Astrocyte of the spinal cord (primary cell): ENCODE measurements around the gene MCF2L2.
A peak's percentile ranks its signal among the peaks of the same experiment; 100 is the strongest.
"Not testable (repeated sequence)": the region's sequence is repeated elsewhere in the genome, so short reads cannot be mapped to it uniquely, and the experiment has no call there.

ENCODE experiments used
- DNase-seq: peaks from one replicate; pipeline ENCODE4 v3.0.0; 2011; ENCODE audit warnings: low read depth, low spot score
- H3K4me3 ChIP-seq: 2 replicates; pipeline ENCODE4 v1.5.1; 2011; ENCODE audit warnings: low read depth, mild to moderate bottlenecking, low read length, moderate library complexity
- CTCF ChIP-seq: IDR thresholded peaks from 2 replicates; pipeline ENCODE4 v1.5.1; 2012; ENCODE audit warnings: low read depth, mild to moderate bottlenecking, low read length, inconsistent platforms
- in situ Hi-C: cut with HindIII; loops from 2 replicates; pipeline ENCODE4 v1.10.0; 2017; ENCODE audit warnings: low sequenced_read_pairs

The MCF2L2 gene

GRCh38 chr3:183428447-183429211, at the start of gene MCF2L2:
Gene MCF2L2 (minus strand): TSS chr3:183428619. CDS start chr3:183427977, 642 bp downstream.
- in situ Hi-C loops, result no loop called here
- no peak for DNase-seq
- TF ChIP-seq CTCF, result no peak
- peak within 1 kb of the TSS; percentile 57 for H3K4me3 ChIP-seq

- in situ Hi-C loops, result no loop called here
- DNase-seq, result no peak
- no peak overlapping the region for H3K4me3 ChIP-seq
- no peak for TF ChIP-seq CTCF
Measured at GRCh38 chr3:183477801-183478456, 49.5 kb upstream of the MCF2L2 start.

- DNase-seq, in situ Hi-C loops: not testable (repeated sequence)
Measured at GRCh38 chr3:183475764-183476162, 47.3 kb upstream of the MCF2L2 start.

GRCh38 chr3:183475016-183475763, 46.8 kb upstream of the MCF2L2 start:
- DNase-seq, result no peak
- in situ Hi-C loops, result no loop called here
- H3K4me3 ChIP-seq, result no peak overlapping the region
- no peak for TF ChIP-seq CTCF

More at GRCh38 chr3:183475764-183476162, 47.3 kb upstream of the MCF2L2 start:
- H3K4me3 ChIP-seq, result not testable (repeated sequence)

GRCh38 chr3:183473969-183474368, 45.5 kb upstream of the MCF2L2 start:
- no peak for DNase-seq
- no peak overlapping the region for H3K4me3 ChIP-seq
- no peak for TF ChIP-seq CTCF
- in situ Hi-C loops, result no loop called here

GRCh38 chr3:183472155-183472554, 43.7 kb upstream of the MCF2L2 start:
- in situ Hi-C loops, result no loop called here
- no peak overlapping the region for H3K4me3 ChIP-seq
- no peak for TF ChIP-seq CTCF
- DNase-seq, result no peak
